A549 (cell line): ENCODE results near the gene SLCO3A1.
A peak's percentile ranks its signal among the peaks of the same experiment; 100 is the strongest.

Experiments used
- CBX8 ChIP-seq: fragments of 200-600 bp; sonication (generic); IDR thresholded peaks from 2 replicates; pipeline ENCODE4 v1.6.1; 2016
- CHD2 ChIP-seq: fragments of 150-350 bp; IDR thresholded peaks from 2 replicates; pipeline ENCODE4 v1.6.1; 2014; ENCODE audit warnings: low read length; ENCODE audit not compliant: partially characterized antibody
- ESRRA ChIP-seq: fragments of 150-350 bp; IDR thresholded peaks from 2 replicates; pipeline ENCODE4 v1.6.1; 2014; ENCODE audit warnings: mild to moderate bottlenecking, low read length, borderline replicate concordance
- HDAC2 ChIP-seq: fragments of 200-600 bp; sonication (generic); IDR thresholded peaks from 2 replicates; pipeline ENCODE4 v1.6.1; 2016
- TF ChIP-seq, protein P1 (sequence below): fragments of >200 bp; sonication (Bioruptor Twin); formaldehyde crosslinking; IDR thresholded peaks from 3 replicates; pipeline ENCODE4 v1.5.1; 2016

DNA sequence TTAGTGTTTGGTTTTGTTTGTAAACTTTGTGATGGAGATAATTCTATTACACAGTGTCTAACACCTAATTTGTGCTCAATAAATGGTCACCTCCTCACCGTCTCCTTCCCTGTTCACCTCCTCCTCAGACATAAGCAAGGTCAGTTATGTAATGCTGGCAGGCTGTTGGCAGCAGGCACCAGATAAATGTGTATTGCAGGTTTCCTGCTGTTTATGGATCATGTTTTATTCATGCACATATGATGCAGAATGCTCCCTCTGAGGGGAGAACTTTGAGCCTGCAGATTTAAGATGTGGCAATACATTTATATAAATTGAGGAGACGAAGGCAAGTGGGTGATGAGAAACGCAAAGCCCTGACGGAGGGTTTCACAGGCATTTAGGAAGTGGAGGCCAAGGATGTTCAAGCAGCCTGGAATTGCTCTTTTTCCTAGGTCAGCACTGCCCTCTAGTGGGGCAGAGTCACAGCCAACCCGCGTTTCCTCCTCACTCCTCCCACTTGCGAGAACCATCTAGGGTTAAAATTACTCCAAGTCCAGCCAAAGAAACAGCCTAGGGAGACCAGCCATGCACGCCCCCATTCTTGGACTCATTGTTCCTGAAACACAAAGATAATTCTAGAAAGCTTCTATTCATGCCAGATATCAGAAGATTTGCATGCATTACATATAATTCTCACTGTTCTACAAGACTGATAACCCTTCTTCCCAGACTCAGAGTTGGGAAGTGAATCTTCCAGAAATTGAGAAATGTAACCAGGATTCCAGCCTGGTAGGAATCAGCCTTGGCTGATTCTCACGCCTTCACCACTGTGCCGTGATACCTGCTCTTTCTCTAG is 228.7 kb downstream of the SLCO3A1 start:
- TF ChIP-seq, protein P1, sequence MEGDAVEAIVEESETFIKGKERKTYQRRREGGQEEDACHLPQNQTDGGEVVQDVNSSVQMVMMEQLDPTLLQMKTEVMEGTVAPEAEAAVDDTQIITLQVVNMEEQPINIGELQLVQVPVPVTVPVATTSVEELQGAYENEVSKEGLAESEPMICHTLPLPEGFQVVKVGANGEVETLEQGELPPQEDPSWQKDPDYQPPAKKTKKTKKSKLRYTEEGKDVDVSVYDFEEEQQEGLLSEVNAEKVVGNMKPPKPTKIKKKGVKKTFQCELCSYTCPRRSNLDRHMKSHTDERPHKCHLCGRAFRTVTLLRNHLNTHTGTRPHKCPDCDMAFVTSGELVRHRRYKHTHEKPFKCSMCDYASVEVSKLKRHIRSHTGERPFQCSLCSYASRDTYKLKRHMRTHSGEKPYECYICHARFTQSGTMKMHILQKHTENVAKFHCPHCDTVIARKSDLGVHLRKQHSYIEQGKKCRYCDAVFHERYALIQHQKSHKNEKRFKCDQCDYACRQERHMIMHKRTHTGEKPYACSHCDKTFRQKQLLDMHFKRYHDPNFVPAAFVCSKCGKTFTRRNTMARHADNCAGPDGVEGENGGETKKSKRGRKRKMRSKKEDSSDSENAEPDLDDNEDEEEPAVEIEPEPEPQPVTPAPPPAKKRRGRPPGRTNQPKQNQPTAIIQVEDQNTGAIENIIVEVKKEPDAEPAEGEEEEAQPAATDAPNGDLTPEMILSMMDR: peak; percentile 97
- no peak for TF ChIP-seq CHD2
- TF ChIP-seq ESRRA: no peak
- no peak for TF ChIP-seq CBX8
- TF ChIP-seq HDAC2: no peak
